Measurements from ENCODE around the gene RAB41. TPM values are rescaled to one million over a fixed set of nuclear protein-coding genes. Genes with fewer than 3 reads are reported as not detected.

RAB41 gene
- total RNA-seq, 3 donors from 2014 or later (not counting 1 experiment from before 2014, with no cell fraction given) = not detected

GRCh38 chrX:70332600-70332999 is 50.6 kb downstream of the RAB41 start:
- Mint-ChIP-seq H3K4me3 (no peak overlapping the region), H3K4me1 (no peaks in the 10 kb centered on the region), H3K36me3 (no peaks in the 10 kb centered on the region), H3K27me3 (ENCODE audit: low read depth in 2 of 2) (no peaks in the 10 kb centered on the region), H3K9me3 (no peaks in the 10 kb centered on the region), H3K27ac (no peak overlapping the region)
- Histone ChIP-seq H3K27me3 (ENCODE audit: control insufficient read depth, insufficient read depth, low read length) (no peaks in the 10 kb centered on the region), H3K27ac (ENCODE audit: low read length) (no peak overlapping the region), H3K9me3 (ENCODE audit: control insufficient read depth, insufficient read depth, low read length) (no peaks in the 10 kb centered on the region), H3K36me3 (ENCODE audit: control insufficient read depth, insufficient read depth, low read length) (no peaks in the 10 kb centered on the region), H3K4me1 (ENCODE audit: control insufficient read depth, insufficient read depth, low read length) (no peaks in the 10 kb centered on the region), H3K4me3 (ENCODE audit: low read length) (no peak overlapping the region)
- no peak for TF ChIP-seq CTCF (IDR thresholded peaks at IDR 0.05)
- ATAC-seq = no peak
- WGBS (ENCODE audit: insufficient coverage) = no CpG with 5 or more reads among the region's 1 CpG
- intact Hi-C loops (cut with micrococcal nuclease) = no loop called here
- DNase-seq = no peak

Other genes starting within 250 kb of the RAB41 start
- not detected for gene AWAT2, start 232.2 kb upstream of the RAB41 start, total RNA-seq
- not detected for gene OTUD6A, start 219.7 kb upstream of the RAB41 start, total RNA-seq
- gene IGBP1, start 148.7 kb upstream of the RAB41 start, total RNA-seq = 10 to 100 TPM; 39.4 to 40.7 (median 40.1) TPM
- not detected for gene DGAT2L6, start 104.7 kb upstream of the RAB41 start, total RNA-seq
- not detected for gene AWAT1, start 47.5 kb upstream of the RAB41 start, total RNA-seq
- gene P2RY4, start 22.0 kb upstream of the RAB41 start, total RNA-seq = under 1 TPM; 0.53 to 0.64 (median 0.61) TPM
- gene ARR3, start 13.8 kb upstream of the RAB41 start, total RNA-seq = not detected
- gene PDZD11, start 7.8 kb downstream of the RAB41 start, total RNA-seq = 10 to 100 TPM; 16.7 to 22.3 (median 17.0) TPM
- gene KIF4A, start 7.9 kb downstream of the RAB41 start, total RNA-seq = 1 to 10 TPM in 1 of 3 donors, under 1 TPM in 2; 0.53 to 1.3 (median 0.79) TPM
- not detected for gene GDPD2, start 141.1 kb downstream of the RAB41 start, total RNA-seq
- gene DLG3, start 162.7 kb downstream of the RAB41 start, total RNA-seq = 10 to 100 TPM; 13.6 to 17.6 (median 15.9) TPM

All from natural killer cell (primary cell).